SK-N-SH (cell line): ENCODE data around the gene TUBA1A. TPM values are rescaled to one million over a fixed set of nuclear protein-coding genes. Genes with fewer than 3 reads are reported as not detected.

Experiments
- CTCF ChIA-PET: fragments of 300-600, 350-600 bp; formaldehyde crosslinking; extraction: SDS; loops from one replicate; lab custom pipeline; 2021; lab: Yijun Ruan, JAX
- POLR2A ChIA-PET: fragments of 350-600 bp; sonication (Branson Sonifier 250); formaldehyde crosslinking; extraction: SDS; loops from one replicate; lab custom pipeline; 2020; ENCODE audit warnings: antibody characterized with exemption, inconsistent platforms; lab: Yijun Ruan, JAX
- DNase-seq: peaks from one replicate; pipeline ENCODE4 v3.0.0; 2012
- H2AFZ ChIP-seq: fragments of 200-600 bp; sonication (generic); 2 replicates; pipeline ENCODE4 v1.8.1; 2016; ENCODE audit warnings: antibody characterized with exemption, mild to moderate bottlenecking, low read depth
- H3F3A ChIP-seq: fragments of 200-600 bp; sonication (generic); replicated peaks from 2 replicates; pipeline ENCODE3; 2016; ENCODE audit warnings: antibody characterized with exemption, mild to moderate bottlenecking; ENCODE audit not compliant: insufficient read depth
- H3K27ac ChIP-seq, 2 experiments: fragments of 200-500 bp in 1 of 2; fragments of 200-600 bp in 1 of 2; sonication (Bioruptor generic) in 1 of 2; sonication (generic), shearing (Covaris generic) in 1 of 2; 2 replicates each; pipeline versions ENCODE4 v1.5.1 to v1.6.1; 2014 to 2016; ENCODE audit warnings: low read depth in 2 of 2, inconsistent platforms in 1 of 2, low read length in 1 of 2, mild to moderate bottlenecking in 1 of 2, mixed read lengths in 1 of 2
- H3K27me3 ChIP-seq: fragments of 200-600 bp; sonication (generic), shearing (Covaris generic); 2 replicates; pipeline ENCODE4 v1.6.1; 2016; ENCODE audit warnings: mixed run types; ENCODE audit not compliant: insufficient read depth
- H3K36me3 ChIP-seq, 2 experiments: fragments of 200-500 bp in 1 of 2; fragments of 200-600 bp in 1 of 2; sonication (Bioruptor generic) in 1 of 2; sonication (generic) in 1 of 2; replicated peaks in 1 of 2; 2 replicates each; pipeline versions ENCODE3 to v1.5.1; 2014 to 2016; ENCODE audit warnings: low read length in 1 of 2, mild to moderate bottlenecking in 1 of 2; ENCODE audit not compliant: insufficient read depth in 2 of 2, control insufficient read depth in 1 of 2
- H3K4me1 ChIP-seq, 2 experiments: fragments of 200-500 bp in 1 of 2; fragments of 200-600 bp in 1 of 2; sonication (Bioruptor generic) in 1 of 2; sonication (generic), shearing (Covaris generic) in 1 of 2; 2 replicates each; pipeline versions ENCODE4 v1.5.1 to v1.6.1; 2014 to 2016; ENCODE audit warnings: low read depth in 1 of 2, low read length in 1 of 2, mixed run types in 1 of 2; ENCODE audit not compliant: insufficient read depth in 2 of 2, control insufficient read depth in 1 of 2
- H3K4me2 ChIP-seq: fragments of 200-600 bp; sonication (generic), shearing (Covaris generic); 2 replicates; pipeline ENCODE4 v1.6.1; 2017; ENCODE audit warnings: mixed run types
- H3K4me3 ChIP-seq, 2 experiments: fragments of 200-500 bp in 1 of 2; fragments of 200-600 bp in 1 of 2; sonication (Bioruptor generic) in 1 of 2; sonication (generic), shearing (Covaris generic) in 1 of 2; 2 replicates each; pipeline versions ENCODE4 v1.5.1 to v1.8.1; 2014 to 2016; ENCODE audit warnings: low read depth in 2 of 2, inconsistent platforms in 1 of 2, low read length in 1 of 2, mild to moderate bottlenecking in 1 of 2, mixed read lengths in 1 of 2, moderate library complexity in 1 of 2
- H3K79me2 ChIP-seq: fragments of 200-600 bp; sonication (generic); 2 replicates; pipeline ENCODE4 v1.8.1; 2017; ENCODE audit warnings: mild to moderate bottlenecking; ENCODE audit not compliant: insufficient read depth
- H3K9ac ChIP-seq: fragments of 200-600 bp; sonication (generic); 2 replicates; pipeline ENCODE4 v1.6.1; 2017; ENCODE audit warnings: mixed run types
- H3K9me2 ChIP-seq: fragments of 200-600 bp; sonication (generic); 2 replicates; pipeline ENCODE4 v1.6.1; 2017; ENCODE audit warnings: mixed run types
- H3K9me3 ChIP-seq: fragments of 200-600 bp; sonication (generic); 2 replicates; pipeline ENCODE4 v1.6.1; 2017; ENCODE audit warnings: mixed run types, mild to moderate bottlenecking, moderate library complexity
- H4K20me1 ChIP-seq: fragments of 200-600 bp; sonication (generic); 2 replicates; pipeline ENCODE4 v1.6.1; 2017; ENCODE audit warnings: mild to moderate bottlenecking, mixed run types; ENCODE audit not compliant: insufficient read depth
- CTCF ChIP-seq: fragments of 200-600 bp; sonication (generic); IDR thresholded peaks from 2 replicates; pipeline ENCODE4 v1.6.1; 2017; ENCODE audit warnings: antibody characterized with exemption, mild to moderate bottlenecking, moderate library complexity
- ELF1 ChIP-seq: IDR thresholded peaks from 2 replicates; pipeline ENCODE4 v1.4.0; 2012
- EP300 ChIP-seq, 2 experiments: IDR thresholded peaks; 2 replicates each; pipeline versions ENCODE4 v1.4.0 to v1.6.1; 2012; ENCODE audit warnings: borderline replicate concordance in 1 of 2, low read depth in 1 of 2, low read length in 1 of 2
- EZH2phosphoT487 ChIP-seq: fragments of 200-600 bp; sonication (generic); IDR thresholded peaks from 2 replicates; pipeline ENCODE4 v1.6.1; 2017; ENCODE audit warnings: low read depth, mixed run types, mild to moderate bottlenecking, antibody characterized with exemption, moderate library complexity, borderline replicate concordance
- FOSL2 ChIP-seq: IDR thresholded peaks from 2 replicates; pipeline ENCODE4 v1.4.0; 2012; ENCODE audit warnings: low read depth, mild to moderate bottlenecking, moderate library complexity, borderline replicate concordance
- FOXM1 ChIP-seq: IDR thresholded peaks from 2 replicates; pipeline ENCODE4 v1.4.0; 2012; ENCODE audit warnings: low read depth, mild to moderate bottlenecking
- IRF3 ChIP-seq: fragments of 150-350 bp; IDR thresholded peaks from 2 replicates; pipeline ENCODE4 v1.6.1; 2016; ENCODE audit warnings: mild to moderate bottlenecking, low read depth, low read length
- JUND ChIP-seq: IDR thresholded peaks from 2 replicates; pipeline ENCODE4 v1.4.0; 2012
- MAX ChIP-seq: IDR thresholded peaks from 2 replicates; pipeline ENCODE4 v1.4.0; 2012; ENCODE audit warnings: low read depth
- MEF2A ChIP-seq: IDR thresholded peaks from 2 replicates; pipeline ENCODE4 v1.4.0; 2012; ENCODE audit warnings: low read depth, borderline replicate concordance
- NFIC ChIP-seq: IDR thresholded peaks from 2 replicates; pipeline ENCODE4 v1.4.0; 2012; ENCODE audit warnings: borderline replicate concordance
- POLR2AphosphoS5 ChIP-seq: IDR thresholded peaks from 2 replicates; pipeline ENCODE4 v1.6.1; 2012; ENCODE audit warnings: low read depth, low read length
- RXRA ChIP-seq: IDR thresholded peaks from 2 replicates; pipeline ENCODE4 v1.4.0; 2012; ENCODE audit warnings: low read depth, mild to moderate bottlenecking, borderline replicate concordance
- SMC3 ChIP-seq: IDR thresholded peaks from 2 replicates; pipeline ENCODE4 v1.6.1; 2012; ENCODE audit warnings: low read depth, low read length, improper control_type of control experiment
- TAF1 ChIP-seq: IDR thresholded peaks from 2 replicates; pipeline ENCODE4 v1.6.1; 2012; ENCODE audit warnings: low read depth, mild to moderate bottlenecking, low read length, moderate library complexity, borderline replicate concordance
- TCF12 ChIP-seq: IDR thresholded peaks from 2 replicates; pipeline ENCODE4 v1.4.0; 2012
- TEAD4 ChIP-seq: IDR thresholded peaks from 2 replicates; pipeline ENCODE4 v1.4.0; 2012; ENCODE audit warnings: mild to moderate bottlenecking, borderline replicate concordance; ENCODE audit not compliant: insufficient read depth
- USF1 ChIP-seq: IDR thresholded peaks from 2 replicates; pipeline ENCODE4 v1.4.0; 2012; ENCODE audit warnings: low read depth, borderline replicate concordance
- USF2 ChIP-seq: fragments of 150-350 bp; IDR thresholded peaks from 2 replicates; pipeline ENCODE4 v1.6.1; 2017; ENCODE audit warnings: antibody characterized with exemption, low read length, low read depth, borderline replicate concordance
- ZBTB33 ChIP-seq: IDR thresholded peaks from 2 replicates; pipeline ENCODE4 v1.4.0; 2012; ENCODE audit warnings: low read depth, borderline replicate concordance
- WGBS: methylation state at CpG from one replicate; pipeline ENCODE4 v1.1.6; 2017; ENCODE audit warnings: low lambda C conversion rate; 5-methylcytosine and 5-hydroxymethylcytosine counted together
- polyA plus RNA-seq, 3 experiments: library from polyadenylated mRNA; depleted of rRNA; stranded (reverse); fragments of >200 nt; gene quantifications; 2 replicates each; pipeline ENCODE4 v1.2.3, GENCODE V29; 2012

Gene TUBA1A
- polyA plus RNA-seq, 1 of the 3 experiments (the other 2 are of a cell fraction), result 1,427 TPM

GRCh38 chr12:49138587-49138986, 50.3 kb downstream of the TUBA1A start:
- WGBS, result 77% methylated on average over 2 of the region's 2 CpGs
- Histone ChIP-seq H2AFZ (no peak overlapping the region), H3K4me3 (no peak overlapping the region), H3K27me3 (no peaks in the 10 kb centered on the region), H3K9ac (no peak overlapping the region), H3K4me2 (no peak overlapping the region), H3F3A (no peaks in the 10 kb centered on the region), H4K20me1 (no peaks in the 10 kb centered on the region), H3K27ac (no peak overlapping the region), H3K9me3 (no peaks in the 10 kb centered on the region), H3K79me2 (peaks cover 13% of the 10 kb centered on the region), H3K9me2 (no peaks in the 10 kb centered on the region), H3K36me3 (no peaks in the 10 kb centered on the region), H3K4me1 (no peaks in the 10 kb centered on the region; a peak in 1 of 4 replicates)
- POLR2A ChIA-PET, result interaction anchor here (1.5 kb wide), 1 partner anchor 50 kb away, joined by 3 read pairs; no protein-coding TSS in a partner anchor
- CTCF ChIA-PET, result interaction anchor here (1.0 to 1.2 kb wide), 3 partner anchors 8 to 75 kb away, joined by 3 read pairs; no protein-coding TSS in a partner anchor
- TF ChIP-seq SMC3, result no peak
- TF ChIP-seq ELF1, result no peak
- no peak for TF ChIP-seq POLR2AphosphoS5
- no peak for TF ChIP-seq ZBTB33
- TF ChIP-seq TEAD4, result no peak
- TF ChIP-seq TCF12, result no peak
- no peak for TF ChIP-seq CTCF
- TF ChIP-seq TAF1, result no peak
- TF ChIP-seq JUND, result no peak
- no peak for TF ChIP-seq FOSL2
- TF ChIP-seq MAX, result no peak
- no peak for DNase-seq

GRCh38 chr12:49137476-49137875, 51.4 kb downstream of the TUBA1A start:
- WGBS, result 100% methylated on average over 1 of the region's 1 CpG
- H4K20me1 ChIP-seq, result no peaks in the 10 kb centered on the region
- POLR2A ChIA-PET, result no interaction called here
- TF ChIP-seq FOSL2 (no peak), IRF3 (no peak), MEF2A (no peak), USF2 (no peak), NFIC (no peak), EZH2phosphoT487 (no peak), FOXM1 (no peak), RXRA (no peak), TCF12 (no peak), USF1 (no peak), TEAD4 (no peak), EP300 (IDR thresholded peaks at IDR 0.05; ENCODE audit: borderline replicate concordance in 1 of 2, low read depth in 1 of 2, low read length in 1 of 2) (no peak), MAX (no peak), ELF1 (no peak), TAF1 (no peak)

More at GRCh38 chr12:49137476-49137875, 51.4 kb downstream of the TUBA1A start:
- Histone ChIP-seq H3K36me3 (no peaks in the 10 kb centered on the region), H3K27ac (no peak overlapping the region), H3K4me1 (no peaks in the 10 kb centered on the region; a peak in 2 of 4 replicates), H3K9me3 (no peaks in the 10 kb centered on the region), H3K4me3 (no peak overlapping the region), H2AFZ (no peak overlapping the region), H3F3A (peaks cover 9% of the 10 kb centered on the region), H3K4me2 (no peak overlapping the region), H3K9ac (no peak overlapping the region), H3K27me3 (no peaks in the 10 kb centered on the region), H3K9me2 (no peaks in the 10 kb centered on the region), H3K79me2 (peaks cover 24% of the 10 kb centered on the region)
- DNase-seq, result no peak
- CTCF ChIA-PET, result interaction anchor here (1.2 kb wide), 1 partner anchor 8 kb away, joined by 3 read pairs; no protein-coding TSS in a partner anchor
